H9 (cell line): Measurements from ENCODE around the gene MRFAP1. TPM values are rescaled to one million over a fixed set of nuclear protein-coding genes. Genes with fewer than 3 reads are reported as not detected.

Source experiments
- DNase-seq: peaks from one replicate; pipeline ENCODE4 v3.0.0-alpha.2; 2017
- H2AFZ ChIP-seq: one replicate; pipeline ENCODE4 v1.6.1; 2013; ENCODE audit warnings: mild to moderate bottlenecking, low read length, control low read depth, moderate library complexity
- H2AK5ac ChIP-seq: 2 replicates; pipeline ENCODE4 v1.6.1; 2013; ENCODE audit warnings: low read length, control low read depth, mixed read lengths; ENCODE audit not compliant: insufficient read length
- H2BK120ac ChIP-seq: one replicate; pipeline ENCODE4 v1.6.1; 2013; ENCODE audit warnings: low read depth, mild to moderate bottlenecking, low read length, control low read depth, inconsistent platforms; ENCODE audit not compliant: poor library complexity, severe bottlenecking
- H2BK12ac ChIP-seq: 2 replicates; pipeline ENCODE4 v1.6.1; 2013; ENCODE audit warnings: low read length, control low read depth, mixed read lengths, low read depth; ENCODE audit not compliant: insufficient read length
- H2BK15ac ChIP-seq: 2 replicates; pipeline ENCODE4 v1.6.1; 2013; ENCODE audit warnings: low read depth, low read length, control low read depth
- H2BK20ac ChIP-seq: one replicate; pipeline ENCODE4 v1.6.1; 2013; ENCODE audit warnings: low read depth, mild to moderate bottlenecking, low read length, control low read depth, inconsistent platforms; ENCODE audit not compliant: poor library complexity, severe bottlenecking
- H2BK5ac ChIP-seq: 2 replicates; pipeline ENCODE4 v1.6.1; 2013; ENCODE audit warnings: low read length, control low read depth, mixed read lengths; ENCODE audit not compliant: insufficient read length
- H3K14ac ChIP-seq: 2 replicates; pipeline ENCODE4 v1.6.1; 2013; ENCODE audit warnings: low read length, control low read depth; ENCODE audit not compliant: insufficient read depth
- H3K18ac ChIP-seq: 2 replicates; pipeline ENCODE4 v1.6.1; 2013; ENCODE audit warnings: low read depth, mild to moderate bottlenecking, mixed read lengths, low read length, control low read depth; ENCODE audit not compliant: insufficient read length
- H3K23ac ChIP-seq: 2 replicates; pipeline ENCODE4 v1.6.1; 2013; ENCODE audit warnings: low read length, control low read depth, mixed read lengths, low read depth; ENCODE audit not compliant: insufficient read length
- H3K23me2 ChIP-seq: 2 replicates; pipeline ENCODE4 v1.6.1; 2013; ENCODE audit warnings: low read depth, mild to moderate bottlenecking, mixed read lengths, low read length, control low read depth; ENCODE audit not compliant: insufficient read length, poor library complexity, severe bottlenecking
- H3K27ac ChIP-seq: 2 replicates; pipeline ENCODE4 v1.5.1; 2013; ENCODE audit warnings: low read length, control low read depth, mixed read lengths, low read depth; ENCODE audit not compliant: insufficient read length
- H3K27me3 ChIP-seq: 2 replicates; pipeline ENCODE4 v1.6.1; 2013; ENCODE audit warnings: low read length, control low read depth, inconsistent platforms; ENCODE audit not compliant: insufficient read depth
- H3K4ac ChIP-seq: 2 replicates; pipeline ENCODE4 v1.6.1; 2013; ENCODE audit warnings: low read depth, mild to moderate bottlenecking, control low read depth, inconsistent platforms, low read length, moderate library complexity
- H3K4me1 ChIP-seq: 2 replicates; pipeline ENCODE4 v1.6.1; 2013; ENCODE audit warnings: low read length, control low read depth, inconsistent platforms; ENCODE audit not compliant: insufficient read depth
- H3K4me2 ChIP-seq: 2 replicates; pipeline ENCODE4 v1.6.1; 2013; ENCODE audit warnings: low read length, control low read depth, mixed read lengths; ENCODE audit not compliant: insufficient read length, insufficient read depth
- H3K56ac ChIP-seq: 2 replicates; pipeline ENCODE4 v1.6.1; 2013; ENCODE audit warnings: low read depth, mild to moderate bottlenecking, mixed read lengths, low read length, control low read depth; ENCODE audit not compliant: insufficient read length
- H3K79me1 ChIP-seq: 2 replicates; pipeline ENCODE4 v1.6.1; 2013; ENCODE audit warnings: low read depth, mild to moderate bottlenecking, moderate library complexity, low read length, control low read depth, inconsistent platforms; ENCODE audit not compliant: insufficient read depth, poor library complexity, severe bottlenecking
- H3K79me2 ChIP-seq: 2 replicates; pipeline ENCODE4 v1.6.1; 2013; ENCODE audit warnings: low read length, control low read depth, inconsistent platforms; ENCODE audit not compliant: insufficient read depth
- H3K9ac ChIP-seq: 2 replicates; pipeline ENCODE4 v1.6.1; 2013; ENCODE audit warnings: low read length, control low read depth, mixed read lengths; ENCODE audit not compliant: insufficient read length; ENCODE audit errors: extremely low read depth
- H3K9me3 ChIP-seq: one replicate; pipeline ENCODE4 v1.6.1; 2013; ENCODE audit warnings: low read depth, low read length, inconsistent platforms; ENCODE audit not compliant: control insufficient read depth
- H3T11ph ChIP-seq: one replicate; pipeline ENCODE4 v1.6.1; 2013; ENCODE audit warnings: mild to moderate bottlenecking, low read length, control low read depth, inconsistent platforms
- H4K20me1 ChIP-seq: one replicate; pipeline ENCODE4 v1.6.1; 2013; ENCODE audit not compliant: control insufficient read depth, insufficient read length, insufficient read depth
- H4K5ac ChIP-seq: 2 replicates; pipeline ENCODE4 v1.6.1; 2013; ENCODE audit warnings: low read depth, mild to moderate bottlenecking, mixed read lengths, low read length, control low read depth; ENCODE audit not compliant: insufficient read length
- H4K8ac ChIP-seq: replicated peaks from 2 replicates; pipeline ENCODE4 v1.6.1; 2013; ENCODE audit warnings: low read length, control low read depth, mixed read lengths, low read depth; ENCODE audit not compliant: insufficient read length
- H4K91ac ChIP-seq: 2 replicates; pipeline ENCODE4 v1.6.1; 2013; ENCODE audit warnings: low read depth, mild to moderate bottlenecking, moderate library complexity, mixed read lengths, low read length, control low read depth; ENCODE audit not compliant: insufficient read length
- H3K27ac Mint-ChIP-seq, 3 experiments: 2 replicates in 2 of 3; 3 replicates in 1 of 3; pipeline ENCODE4 v1.8.0; 2020 to 2021; ENCODE audit warnings: mixed read lengths in 3 of 3, mild to moderate bottlenecking in 1 of 3, moderate library complexity in 1 of 3
- H3K27me3 Mint-ChIP-seq: 2 replicates; pipeline ENCODE4 v1.8.0; 2021; ENCODE audit warnings: low read depth, mild to moderate bottlenecking, moderate library complexity, mixed read lengths
- H3K36me3 Mint-ChIP-seq, 3 experiments: 2 replicates in 2 of 3; 3 replicates in 1 of 3; pipeline ENCODE4 v1.8.0; 2020 to 2021; ENCODE audit warnings: low read depth in 3 of 3, mixed read lengths in 3 of 3; ENCODE audit not compliant: insufficient read depth in 1 of 3
- H3K4me1 Mint-ChIP-seq, 2 experiments: 2 replicates each; pipeline ENCODE4 v1.8.0; 2020; ENCODE audit warnings: mixed read lengths in 2 of 2
- H3K4me3 Mint-ChIP-seq, 2 experiments: 2 replicates in 1 of 2; 3 replicates in 1 of 2; pipeline ENCODE4 v1.8.0; 2020 to 2021; ENCODE audit warnings: mild to moderate bottlenecking in 2 of 2, mixed read lengths in 2 of 2, moderate library complexity in 1 of 2
- H3K9me3 Mint-ChIP-seq, 2 experiments: 2 replicates in 1 of 2; 3 replicates in 1 of 2; pipeline ENCODE4 v1.8.0; 2020; ENCODE audit warnings: mild to moderate bottlenecking in 2 of 2, mixed read lengths in 2 of 2, moderate library complexity in 1 of 2
- WGBS: extraction: QIAGEN DNeasy Blood & Tissue Kit; methylation state at CpG from one replicate; pipeline ENCODE4 v1.1.7; 2013; ENCODE audit warnings: missing lambda C conversion rate, low lambda C conversion rate, mixed read lengths; ENCODE audit not compliant: insufficient read length; ENCODE audit errors: extremely low coverage; 5-methylcytosine and 5-hydroxymethylcytosine counted together
- total RNA-seq: library from RNA; stranded (reverse); gene quantifications from 2 replicates; pipeline ENCODE4 v1.2.1, GENCODE V29; 2021
- TF ChIP-seq, protein P1 (sequence below): fragments of 200-600 bp; sonication (generic); conservative IDR thresholded peaks from 3 replicates; pipeline ENCODE4 v1.8.0; 2021; ENCODE audit warnings: antibody characterized with exemption, mild to moderate bottlenecking

MRFAP1 gene
- total RNA-seq, 1 experiment from 2014 or later, result 328 TPM

DNA sequence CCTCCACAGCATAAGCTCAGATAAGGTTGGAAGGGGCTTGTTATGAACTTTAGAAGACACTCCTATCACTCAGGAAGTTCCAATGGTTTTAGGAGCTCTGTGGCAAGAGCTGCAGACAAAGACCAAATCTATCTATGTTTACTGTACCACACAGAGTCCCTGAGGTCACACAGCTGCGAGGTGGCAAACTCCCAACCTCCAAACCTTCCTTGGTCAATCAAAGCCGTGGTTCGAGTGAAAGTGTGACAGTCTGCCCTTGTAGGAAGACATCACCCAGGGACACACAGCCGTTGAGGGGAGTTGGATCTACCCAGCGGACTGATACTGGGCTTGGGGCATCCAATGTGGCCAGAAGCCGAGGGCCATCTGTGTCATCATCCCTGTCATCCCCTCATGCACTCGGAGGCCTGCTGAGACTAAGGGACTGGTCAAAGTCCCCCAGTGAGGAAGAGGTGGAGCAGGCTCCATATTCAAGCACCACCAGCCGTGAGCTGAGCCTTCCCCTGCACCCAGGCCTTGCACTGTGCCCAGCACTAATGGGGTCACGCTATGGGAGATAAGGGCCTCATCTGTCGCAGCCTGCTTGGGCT, 38.7 kb upstream of the MRFAP1 start:
- Histone ChIP-seq H2BK5ac (no peak overlapping the region), H3K4me2 (no peak overlapping the region), H2BK20ac (no peak overlapping the region), H3K18ac (no peak overlapping the region), H4K20me1 (no peaks in the 10 kb centered on the region), H3K23me2 (no peaks in the 10 kb centered on the region), H3K23ac (no peak overlapping the region), H3K27me3 (no peaks in the 10 kb centered on the region), H2BK120ac (no peak overlapping the region), H3K79me2 (no peaks in the 10 kb centered on the region), H4K8ac (no peak overlapping the region), H3T11ph (no peak overlapping the region), H2AK5ac (no peak overlapping the region), H3K9me3 (no peaks in the 10 kb centered on the region), H2AFZ (no peak overlapping the region), H3K79me1 (no peaks in the 10 kb centered on the region), H4K91ac (no peak overlapping the region), H3K14ac (no peak overlapping the region), H2BK15ac (no peak overlapping the region), H3K56ac (no peak overlapping the region), H2BK12ac (no peak overlapping the region), H4K5ac (no peak overlapping the region), H3K4ac (no peak overlapping the region), H3K9ac (no peak overlapping the region), H3K27ac (no peak overlapping the region), H3K4me1 (no peaks in the 10 kb centered on the region)
- Mint-ChIP-seq H3K4me1 (no peaks in the 10 kb centered on the region), H3K27me3 (peaks cover 8% of the 10 kb centered on the region), H3K4me3 (no peak overlapping the region), H3K36me3 (peaks cover 7 to 24% (median 16%) of the 10 kb centered on the region in 3 experiments), H3K27ac (no peak overlapping the region), H3K9me3 (peaks cover 12 to 17% of the 10 kb centered on the region in 2 experiments)
- no CpG with 5 or more reads among the region's 10 CpGs for WGBS
- TF ChIP-seq, protein P1, sequence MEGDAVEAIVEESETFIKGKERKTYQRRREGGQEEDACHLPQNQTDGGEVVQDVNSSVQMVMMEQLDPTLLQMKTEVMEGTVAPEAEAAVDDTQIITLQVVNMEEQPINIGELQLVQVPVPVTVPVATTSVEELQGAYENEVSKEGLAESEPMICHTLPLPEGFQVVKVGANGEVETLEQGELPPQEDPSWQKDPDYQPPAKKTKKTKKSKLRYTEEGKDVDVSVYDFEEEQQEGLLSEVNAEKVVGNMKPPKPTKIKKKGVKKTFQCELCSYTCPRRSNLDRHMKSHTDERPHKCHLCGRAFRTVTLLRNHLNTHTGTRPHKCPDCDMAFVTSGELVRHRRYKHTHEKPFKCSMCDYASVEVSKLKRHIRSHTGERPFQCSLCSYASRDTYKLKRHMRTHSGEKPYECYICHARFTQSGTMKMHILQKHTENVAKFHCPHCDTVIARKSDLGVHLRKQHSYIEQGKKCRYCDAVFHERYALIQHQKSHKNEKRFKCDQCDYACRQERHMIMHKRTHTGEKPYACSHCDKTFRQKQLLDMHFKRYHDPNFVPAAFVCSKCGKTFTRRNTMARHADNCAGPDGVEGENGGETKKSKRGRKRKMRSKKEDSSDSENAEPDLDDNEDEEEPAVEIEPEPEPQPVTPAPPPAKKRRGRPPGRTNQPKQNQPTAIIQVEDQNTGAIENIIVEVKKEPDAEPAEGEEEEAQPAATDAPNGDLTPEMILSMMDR, result no peak
- DNase-seq, result no peak
